Activated naive CD4-positive, alpha-beta T cell treated with anti-CD3 and anti-CD28 coated beads for 36 hours (primary cell): Measurements from ENCODE around the gene CSRP3. TPM values are rescaled to one million over a fixed set of nuclear protein-coding genes. Genes with fewer than 3 reads are reported as not detected.
"Not testable (repeated sequence)": the region's sequence is repeated elsewhere in the genome, so short reads cannot be mapped to it uniquely, and the experiment has no call there.

Source experiments
- CTCF ChIA-PET: fragments of 350-600 bp; sonication (Branson Sonifier 250); formaldehyde crosslinking; loops from one replicate; lab custom pipeline; 2021; ENCODE audit warnings: antibody characterized with exemption; lab: Charles Lee
- DNase-seq: peaks from one replicate; pipeline ENCODE4 v3.0.0-alpha.2; 2020
- H3K27ac Mint-ChIP-seq: one replicate; pipeline ENCODE4 v1.8.0; 2021; ENCODE audit warnings: mild to moderate bottlenecking, mixed read lengths
- H3K27me3 Mint-ChIP-seq: one replicate; pipeline ENCODE4 v1.8.0; 2021; ENCODE audit warnings: low read depth, mixed read lengths
- H3K36me3 Mint-ChIP-seq: one replicate; pipeline ENCODE4 v1.8.0; 2021; ENCODE audit warnings: low read depth, mixed read lengths
- H3K4me1 Mint-ChIP-seq: one replicate; pipeline ENCODE4 v1.8.0; 2021; ENCODE audit warnings: low read depth, mixed read lengths
- H3K4me3 Mint-ChIP-seq: one replicate; pipeline ENCODE4 v1.8.0; 2021; ENCODE audit warnings: mild to moderate bottlenecking, moderate library complexity, mixed read lengths
- H3K9me3 Mint-ChIP-seq: one replicate; pipeline ENCODE4 v1.8.0; 2021; ENCODE audit warnings: mixed read lengths
- intact Hi-C: fragments of 100-400 bp; cut with micrococcal nuclease; formaldehyde crosslinking; loops from one replicate; pipeline ENCODE4 v1.15.1; 2023
- total RNA-seq, 2 experiments: library from RNA; stranded (reverse); gene quantifications; one replicate each; pipeline ENCODE4 v1.2.3, GENCODE V29; 2021

CSRP3 gene
- total RNA-seq, 2 experiments from 2014 or later: not detected

- peaks cover 32% of the 10 kb centered on the region for H3K36me3 Mint-ChIP-seq
- CTCF ChIA-PET: no interaction called here
- no peak overlapping the region for H3K4me3 Mint-ChIP-seq
- H3K9me3 Mint-ChIP-seq: no peaks in the 10 kb centered on the region
- no peaks in the 10 kb centered on the region for H3K4me1 Mint-ChIP-seq
- H3K27ac Mint-ChIP-seq: no peak overlapping the region
- intact Hi-C loops: no loop called here
- H3K27me3 Mint-ChIP-seq: no peaks in the 10 kb centered on the region
- no peak for DNase-seq
Observed at GRCh38 chr11:19173964-19174638, 27.7 kb downstream of the CSRP3 start.

GRCh38 chr11:19173004-19173689 is 28.6 kb downstream of the CSRP3 start:
- Mint-ChIP-seq H3K27ac (no peak overlapping the region), H3K9me3 (no peaks in the 10 kb centered on the region), H3K4me1 (no peaks in the 10 kb centered on the region), H3K27me3 (no peaks in the 10 kb centered on the region), H3K4me3 (no peak overlapping the region), H3K36me3 (peaks cover 37% of the 10 kb centered on the region)
- no peak for DNase-seq
- intact Hi-C loops: no loop called here
- CTCF ChIA-PET: no interaction called here

GRCh38 chr11:19168090-19168489 is 33.7 kb downstream of the CSRP3 start:
- Mint-ChIP-seq H3K27me3 (no peaks in the 10 kb centered on the region), H3K9me3 (no peaks in the 10 kb centered on the region), H3K27ac (no peak overlapping the region), H3K4me3 (no peak overlapping the region), H3K4me1 (no peaks in the 10 kb centered on the region), H3K36me3 (peaks cover 36% of the 10 kb centered on the region)
- DNase-seq: no peak
- CTCF ChIA-PET: interaction anchor here (0.7 kb wide), 1 partner anchor 409 kb away, joined by 3 read pairs; no protein-coding TSS in a partner anchor
- intact Hi-C loops: no loop called here

DNA sequence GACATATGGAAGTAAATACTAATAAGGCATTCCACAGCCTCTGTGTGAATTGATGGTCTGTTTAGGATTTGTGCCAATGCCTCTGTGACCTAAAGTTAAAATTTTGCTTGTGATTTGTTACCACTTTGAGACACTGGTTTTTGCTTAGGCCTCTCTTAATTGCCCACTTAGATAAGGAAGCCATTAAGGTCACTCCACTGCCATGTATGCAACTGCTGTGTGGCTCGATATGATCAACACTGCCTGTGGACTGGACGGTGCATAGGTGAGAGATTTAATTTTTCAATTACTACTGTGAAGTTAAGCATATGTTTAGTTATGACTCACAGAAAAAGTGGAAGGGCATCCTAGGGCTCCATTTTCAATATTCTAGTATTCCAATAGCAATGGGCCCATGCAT is 36.9 kb downstream of the CSRP3 start:
- Mint-ChIP-seq H3K9me3 (no peaks in the 10 kb centered on the region), H3K4me3 (no peak overlapping the region), H3K4me1 (no peaks in the 10 kb centered on the region), H3K27ac (no peak overlapping the region), H3K27me3 (no peaks in the 10 kb centered on the region), H3K36me3 (peaks cover 32% of the 10 kb centered on the region)
- intact Hi-C loops: loop anchor here (5.0 kb wide), 1 partner anchor 387 kb away; no protein-coding TSS in a partner anchor
- CTCF ChIA-PET: no interaction called here
- DNase-seq: no peak

GRCh38 chr11:19164230-19164855 is 37.4 kb downstream of the CSRP3 start:
- peaks cover 35% of the 10 kb centered on the region for H3K36me3 Mint-ChIP-seq

GRCh38 chr11:19163617-19164016 is 38.2 kb downstream of the CSRP3 start:
- Mint-ChIP-seq H3K27me3 (no peaks in the 10 kb centered on the region), H3K36me3 (peaks cover 38% of the 10 kb centered on the region), H3K4me1 (no peaks in the 10 kb centered on the region), H3K9me3 (no peaks in the 10 kb centered on the region), H3K4me3 (no peak overlapping the region), H3K27ac (no peak overlapping the region)
- DNase-seq: no peak
- CTCF ChIA-PET: no interaction called here
- intact Hi-C loops: loop anchor here (5.0 kb wide), 1 partner anchor 389 kb away; no protein-coding TSS in a partner anchor

More at GRCh38 chr11:19164230-19164855, 37.4 kb downstream of the CSRP3 start:
- Mint-ChIP-seq H3K9me3 (no peaks in the 10 kb centered on the region), H3K27ac (no peak overlapping the region), H3K4me1 (no peaks in the 10 kb centered on the region), H3K27me3 (no peaks in the 10 kb centered on the region), H3K4me3 (no peak overlapping the region)
- CTCF ChIA-PET: no interaction called here
- intact Hi-C loops: loop anchor here (5.0 kb wide), 1 partner anchor 388 kb away; no protein-coding TSS in a partner anchor
- DNase-seq: no peak

GRCh38 chr11:19162951-19163505 is 38.8 kb downstream of the CSRP3 start:
- Mint-ChIP-seq H3K4me3 (no peak overlapping the region), H3K9me3 (no peaks in the 10 kb centered on the region), H3K36me3 (peaks cover 35% of the 10 kb centered on the region), H3K27ac (no peak overlapping the region), H3K27me3 (no peaks in the 10 kb centered on the region), H3K4me1 (no peaks in the 10 kb centered on the region)
- intact Hi-C loops: loop anchor here (5.0 kb wide), 1 partner anchor 389 kb away; no protein-coding TSS in a partner anchor
- no peak for DNase-seq
- CTCF ChIA-PET: interaction anchor here (0.6 to 1.1 kb wide), 2 partner anchors 86 to 385 kb away, joined by 3 to 4 read pairs; no protein-coding TSS in a partner anchor

- H3K4me1 Mint-ChIP-seq: no peaks in the 10 kb centered on the region
- H3K27ac Mint-ChIP-seq: no peak overlapping the region
- H3K4me3 Mint-ChIP-seq: no peak overlapping the region
- H3K27me3 Mint-ChIP-seq: no peaks in the 10 kb centered on the region
- no peaks in the 10 kb centered on the region for H3K9me3 Mint-ChIP-seq
- CTCF ChIA-PET: interaction anchor here (1.5 kb wide), 1 partner anchor 12 kb away, joined by 3 read pairs; no protein-coding TSS in a partner anchor
- intact Hi-C loops: loop anchor here (5.0 kb wide), 1 partner anchor 391 kb away; no protein-coding TSS in a partner anchor
- H3K36me3 Mint-ChIP-seq: peaks cover 40% of the 10 kb centered on the region
- no peak for DNase-seq
Observed at GRCh38 chr11:19161651-19162050, 40.1 kb downstream of the CSRP3 start.

DNA sequence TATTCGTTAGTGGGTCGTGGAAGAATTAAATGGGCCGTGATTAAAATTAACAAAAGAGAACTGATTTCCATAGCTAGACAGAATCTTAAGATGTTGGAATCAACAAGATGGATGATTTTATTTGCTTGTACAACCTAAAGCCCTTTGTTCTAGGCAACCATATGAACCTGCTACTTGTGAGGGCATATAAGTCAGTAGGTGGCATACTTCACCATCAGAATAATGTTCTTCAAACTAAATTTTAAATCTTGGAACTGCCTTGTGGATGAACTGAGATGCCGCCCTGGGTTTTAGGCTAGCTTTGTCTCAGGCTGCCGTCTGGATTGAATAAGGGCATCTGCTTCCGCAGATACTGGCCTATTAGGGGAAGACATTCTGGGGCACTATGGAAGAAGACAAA is 40.9 kb downstream of the CSRP3 start:
- no peaks in the 10 kb centered on the region for H3K27me3 Mint-ChIP-seq
- peaks cover 39% of the 10 kb centered on the region for H3K36me3 Mint-ChIP-seq
- intact Hi-C loops: loop anchor here (5.0 kb wide), 1 partner anchor 391 kb away; no protein-coding TSS in a partner anchor
- H3K27ac Mint-ChIP-seq: no peak overlapping the region
- no peaks in the 10 kb centered on the region for H3K9me3 Mint-ChIP-seq
- CTCF ChIA-PET: interaction anchor here (0.9 to 1.5 kb wide), 2 partner anchors 11 to 84 kb away, joined by 3 read pairs; no protein-coding TSS in a partner anchor
- H3K4me3 Mint-ChIP-seq: no peak overlapping the region
- DNase-seq: no peak
- no peaks in the 10 kb centered on the region for H3K4me1 Mint-ChIP-seq

DNA sequence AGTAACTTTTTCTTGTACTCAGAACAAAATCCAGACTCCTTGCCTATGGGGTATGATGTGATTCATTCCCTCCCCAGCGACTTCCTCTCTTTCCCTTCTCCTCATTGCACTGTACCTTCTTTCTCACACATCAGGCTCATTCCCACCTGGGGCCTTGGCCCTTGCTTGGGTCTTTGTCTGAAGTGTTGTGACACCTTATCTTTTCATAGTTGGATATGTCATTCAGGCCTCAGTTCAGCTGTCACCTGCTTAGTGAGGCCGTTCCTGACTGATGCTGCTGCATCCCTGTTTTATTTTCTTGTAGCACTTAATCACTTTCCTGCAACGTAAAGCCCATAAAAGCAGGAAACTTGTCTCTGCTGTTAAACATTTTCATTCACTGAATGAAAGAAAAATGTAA is 44.9 kb downstream of the CSRP3 start:
- DNase-seq: no peak
- H3K9me3 Mint-ChIP-seq: no peaks in the 10 kb centered on the region
- H3K27me3 Mint-ChIP-seq: no peaks in the 10 kb centered on the region
- H3K4me1 Mint-ChIP-seq: no peaks in the 10 kb centered on the region
- H3K27ac Mint-ChIP-seq: no peak overlapping the region
- H3K4me3 Mint-ChIP-seq: no peak overlapping the region
- intact Hi-C loops: no loop called here
- peaks cover 43% of the 10 kb centered on the region for H3K36me3 Mint-ChIP-seq
- CTCF ChIA-PET: no interaction called here

- Mint-ChIP-seq H3K9me3 (no peaks in the 10 kb centered on the region), H3K36me3 (peaks cover 24% of the 10 kb centered on the region), H3K4me1 (no peaks in the 10 kb centered on the region), H3K27me3 (no peaks in the 10 kb centered on the region), H3K27ac (no peak overlapping the region), H3K4me3 (no peak overlapping the region)
- DNase-seq: no peak
- intact Hi-C loops: no loop called here
- CTCF ChIA-PET: no interaction called here
Observed at GRCh38 chr11:19145319-19145718, 56.5 kb downstream of the CSRP3 start.

GRCh38 chr11:19136884-19137283 is 64.9 kb downstream of the CSRP3 start:
- H3K4me1 Mint-ChIP-seq, H3K4me3 Mint-ChIP-seq, DNase-seq, intact Hi-C loops, H3K27ac Mint-ChIP-seq, H3K27me3 Mint-ChIP-seq, CTCF ChIA-PET: not testable (repeated sequence)
- Mint-ChIP-seq H3K9me3 (peaks cover 17% of the 10 kb centered on the region), H3K36me3 (peaks cover 24% of the 10 kb centered on the region)
